ENCODE results near the gene FAM83G.
"Not testable (repeated sequence)": the region's sequence is repeated elsewhere in the genome, so short reads cannot be mapped to it uniquely, and the experiment has no call there.

- TF ChIP-seq CTCF (conservative IDR thresholded peaks at IDR 0.05; ENCODE audit: low read length); EZH2phosphoT487 (IDR thresholded peaks at IDR 0.05; ENCODE audit: borderline replicate concordance): not testable (repeated sequence)
Measured at GRCh38 chr17:18956021-18956420, 48.5 kb downstream of the FAM83G start.

All from Loucy (cell line).